Left lung (tissue), 10 donors: ENCODE measurements around the gene SCAMP5. TPM values are rescaled to one million over a fixed set of nuclear protein-coding genes. Genes with fewer than 3 reads are reported as not detected.

Experiments used
- ATAC-seq: fragments of 200-7000 bp; cut with Tn5 transposase; one replicate; pipeline ENCODE4 v1.9.1; 2020; ENCODE audit warnings: moderate library complexity
- DNase-seq, 4 donors: peaks; one replicate each; pipeline ENCODE4 v3.0.0-alpha.2; 2013 to 2020
- H3K27ac ChIP-seq, 2 donors: fragments of 200-600 bp; sonication (generic) in 1 of 2; one replicate each; pipeline versions ENCODE4 v1.5.0 to v1.8.0; 2020 to 2021
- H3K27me3 ChIP-seq, 2 donors: fragments of 200-600 bp; sonication (generic) in 1 of 2; one replicate each; pipeline versions ENCODE4 v1.5.0 to v1.8.0; 2020 to 2021
- H3K36me3 ChIP-seq, 2 donors: fragments of 200-600 bp; sonication (generic) in 1 of 2; one replicate each; pipeline versions ENCODE4 v1.5.0 to v1.8.0; 2020 to 2021
- H3K4me1 ChIP-seq, 2 donors: fragments of 200-600 bp; one replicate each; pipeline ENCODE4 v1.8.0; 2021
- H3K4me3 ChIP-seq, 2 donors: fragments of 200-600 bp; sonication (generic) in 1 of 2; one replicate each; pipeline versions ENCODE4 v1.5.0 to v1.8.0; 2020 to 2021; ENCODE audit warnings: mild to moderate bottlenecking in 1 of 2
- H3K9me3 ChIP-seq, 2 donors: fragments of 200-600 bp; sonication (generic) in 1 of 2; one replicate each; pipeline versions ENCODE4 v1.5.0 to v1.8.0; 2020 to 2021
- intact Hi-C, 2 donors: fragments of 100-400 bp; cut with DNase I; formaldehyde crosslinking; loops; one replicate each; pipeline versions ENCODE4 v1.11.2 to v1.14.2; 2022
- polyA plus RNA-seq, 6 donors: library from polyadenylated mRNA; unstranded; fragments of 120-200 nt; gene quantifications; one replicate each; pipeline ENCODE4 v1.2.1, GENCODE V29; 2013; ENCODE audit not compliant: insufficient read length in 6 of 6
- total RNA-seq, 2 donors: library from RNA; stranded (reverse); fragmentation: NEBNext Ultra II Directional; extraction: Animal tissue kit (Norgen Biotek cat#: 25700); gene quantifications; one replicate each; pipeline ENCODE4 v1.2.1, GENCODE V29; 2021
- TF ChIP-seq, protein P1 (sequence below), 2 donors: fragments of 200-600 bp; sonication (generic) in 1 of 2; IDR thresholded peaks; one replicate each; pipeline versions ENCODE4 v1.5.0 to v1.8.0; 2021; ENCODE audit warnings: antibody characterized with exemption in 2 of 2
- donor health status: DM: no; HTN: yes; CAD: no.
- donor health status: DM: no; HTN: no; CAD: no.

SCAMP5 gene
- total and polyA plus RNA-seq, 8 donors, result 1.9 to 31.3 (median 13.8) TPM

DNA sequence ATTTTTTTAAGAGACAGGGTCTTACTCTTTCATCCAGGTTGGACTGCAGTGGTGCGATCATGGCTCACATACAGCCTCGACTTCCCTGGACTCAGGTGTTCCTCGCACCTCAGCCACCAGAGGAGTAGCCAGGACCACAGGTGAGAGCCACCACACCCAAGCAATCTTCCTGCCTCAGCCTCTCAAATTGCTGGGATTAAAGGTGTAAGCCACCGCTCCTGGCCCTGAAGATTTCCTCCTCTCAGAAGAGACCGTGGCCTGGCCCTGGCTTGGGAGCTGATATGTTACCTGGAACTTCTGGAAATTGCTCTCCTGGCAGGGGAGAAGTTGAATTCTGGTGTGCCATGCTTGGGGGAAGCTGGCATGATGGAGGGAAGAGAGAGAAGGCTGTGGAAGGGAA is 64.2 kb downstream of the SCAMP5 start:
- intact Hi-C loops, result no loop called here
- ATAC-seq (no peak), DNase-seq (no peak)
- TF ChIP-seq, protein P1, sequence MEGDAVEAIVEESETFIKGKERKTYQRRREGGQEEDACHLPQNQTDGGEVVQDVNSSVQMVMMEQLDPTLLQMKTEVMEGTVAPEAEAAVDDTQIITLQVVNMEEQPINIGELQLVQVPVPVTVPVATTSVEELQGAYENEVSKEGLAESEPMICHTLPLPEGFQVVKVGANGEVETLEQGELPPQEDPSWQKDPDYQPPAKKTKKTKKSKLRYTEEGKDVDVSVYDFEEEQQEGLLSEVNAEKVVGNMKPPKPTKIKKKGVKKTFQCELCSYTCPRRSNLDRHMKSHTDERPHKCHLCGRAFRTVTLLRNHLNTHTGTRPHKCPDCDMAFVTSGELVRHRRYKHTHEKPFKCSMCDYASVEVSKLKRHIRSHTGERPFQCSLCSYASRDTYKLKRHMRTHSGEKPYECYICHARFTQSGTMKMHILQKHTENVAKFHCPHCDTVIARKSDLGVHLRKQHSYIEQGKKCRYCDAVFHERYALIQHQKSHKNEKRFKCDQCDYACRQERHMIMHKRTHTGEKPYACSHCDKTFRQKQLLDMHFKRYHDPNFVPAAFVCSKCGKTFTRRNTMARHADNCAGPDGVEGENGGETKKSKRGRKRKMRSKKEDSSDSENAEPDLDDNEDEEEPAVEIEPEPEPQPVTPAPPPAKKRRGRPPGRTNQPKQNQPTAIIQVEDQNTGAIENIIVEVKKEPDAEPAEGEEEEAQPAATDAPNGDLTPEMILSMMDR (IDR thresholded peaks at IDR 0.05), result no peak
- no peaks in the 10 kb centered on the region for H3K9me3 ChIP-seq
- H3K4me1 ChIP-seq, result peaks cover 0 to 31% of the 10 kb centered on the region in 2 donors
- no peaks in the 10 kb centered on the region for H3K36me3 ChIP-seq
- H3K27ac ChIP-seq, result no peak overlapping the region
- no peak overlapping the region for H3K4me3 ChIP-seq
- H3K27me3 ChIP-seq, result no peaks in the 10 kb centered on the region

DNA sequence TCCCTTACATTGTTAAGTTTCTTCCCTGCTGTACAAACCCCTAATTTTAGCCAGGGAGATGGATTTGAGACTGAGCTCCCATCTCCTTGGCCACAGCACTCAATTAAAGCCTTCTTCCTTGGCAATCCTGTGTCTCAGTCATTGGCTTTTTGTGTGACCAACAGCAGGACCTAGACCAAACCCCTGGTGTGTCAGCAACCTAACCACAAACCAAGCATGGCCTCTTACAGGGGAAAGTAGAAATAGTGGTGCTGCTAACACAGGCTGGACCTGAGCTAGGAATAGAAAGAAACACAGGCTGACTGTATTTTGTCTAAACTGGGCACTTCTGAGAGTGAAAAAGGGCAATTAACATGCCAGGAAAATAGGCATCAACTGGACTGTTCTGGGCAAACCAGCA is 65.9 kb downstream of the SCAMP5 start:
- Histone ChIP-seq H3K27me3 (no peaks in the 10 kb centered on the region), H3K36me3 (no peaks in the 10 kb centered on the region), H3K27ac (no peak overlapping the region), H3K4me1 (peaks cover 0 to 39% of the 10 kb centered on the region in 2 donors), H3K9me3 (no peaks in the 10 kb centered on the region), H3K4me3 (no peak overlapping the region)
- no peak for ATAC-seq
- intact Hi-C loops, result no loop called here
- DNase-seq, result no peak
- TF ChIP-seq, protein P1 (IDR thresholded peaks at IDR 0.05), result no peak

DNA sequence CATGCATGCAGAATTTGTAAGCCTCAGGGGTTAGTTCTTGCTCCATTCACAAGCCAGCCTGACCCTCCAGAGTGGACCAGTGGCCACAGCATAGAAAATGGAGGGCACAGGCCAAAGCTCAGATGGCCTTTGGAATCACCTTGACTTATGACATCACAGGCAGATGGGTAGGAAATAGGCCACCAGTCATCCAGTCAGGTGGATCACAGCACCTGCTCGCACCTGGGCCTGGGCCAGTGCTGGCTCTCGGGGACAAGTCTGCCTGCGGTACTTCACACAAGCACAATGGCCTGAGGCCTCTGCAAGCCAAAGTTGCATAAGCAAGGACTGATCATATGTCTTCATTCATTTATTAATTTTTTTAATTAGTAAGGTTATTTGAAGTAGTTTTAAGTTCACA is 67.3 kb downstream of the SCAMP5 start:
- Histone ChIP-seq H3K36me3 (no peaks in the 10 kb centered on the region), H3K27me3 (no peaks in the 10 kb centered on the region), H3K4me3 (no peak overlapping the region), H3K4me1 (peaks cover 0 to 52% of the 10 kb centered on the region in 2 donors), H3K27ac (no peak overlapping the region), H3K9me3 (peaks cover 0 to 3% of the 10 kb centered on the region in 2 donors)
- no peak for ATAC-seq
- intact Hi-C loops, result no loop called here
- no peak for DNase-seq
- TF ChIP-seq, protein P1 (IDR thresholded peaks at IDR 0.05), result no peak

DNA sequence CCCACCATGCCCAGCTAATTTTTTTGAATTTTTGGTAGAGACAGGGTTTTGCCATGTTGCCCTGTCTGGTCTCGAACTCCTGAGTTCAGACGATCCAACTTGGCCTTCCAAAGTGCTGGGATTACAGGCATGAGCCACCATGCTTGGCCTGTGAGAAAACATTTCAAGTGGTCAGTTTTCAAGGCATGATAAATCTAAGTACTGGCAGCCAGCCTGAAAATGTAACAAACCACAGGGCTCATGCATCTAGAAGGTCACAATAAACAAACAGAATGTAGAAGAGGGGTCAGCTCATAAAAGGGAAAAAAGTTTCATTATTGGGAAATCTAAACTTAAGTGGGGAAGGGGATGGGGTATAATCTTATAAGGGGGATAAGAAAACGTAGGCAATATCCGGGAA is 68.0 kb downstream of the SCAMP5 start:
- H3K4me3 ChIP-seq, result no peak overlapping the region
- intact Hi-C loops, result no loop called here
- peaks cover 0 to 3% of the 10 kb centered on the region in 2 donors for H3K9me3 ChIP-seq
- H3K27me3 ChIP-seq, result no peaks in the 10 kb centered on the region
- TF ChIP-seq, protein P1 (IDR thresholded peaks at IDR 0.05), result no peak
- H3K4me1 ChIP-seq, result peaks cover 0 to 50% of the 10 kb centered on the region in 2 donors
- ATAC-seq (no peak), DNase-seq (no peak)
- no peaks in the 10 kb centered on the region for H3K36me3 ChIP-seq
- no peak overlapping the region for H3K27ac ChIP-seq

DNA sequence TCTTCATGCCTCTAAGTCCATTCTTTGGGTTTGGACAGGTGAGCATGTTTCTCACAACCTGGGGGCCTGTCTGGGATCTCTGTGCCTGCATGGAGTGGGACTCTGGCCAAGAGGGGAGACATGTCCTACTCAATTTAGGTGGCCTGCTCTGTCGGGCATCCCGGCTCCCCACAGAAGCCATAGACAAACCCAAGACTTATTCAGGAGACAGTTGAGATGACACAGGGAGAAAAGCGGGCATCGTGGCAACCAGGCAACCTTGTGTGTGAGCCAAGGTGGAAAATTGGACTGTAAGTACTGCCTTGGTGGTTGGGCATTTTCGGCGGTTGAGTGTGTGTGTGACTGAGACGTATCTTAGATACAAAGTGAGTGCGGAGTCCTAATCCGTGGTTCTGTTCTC is 68.5 kb downstream of the SCAMP5 start:
- TF ChIP-seq, protein P1 (IDR thresholded peaks at IDR 0.05), result no peak
- Histone ChIP-seq H3K9me3 (peaks cover 0 to 3% of the 10 kb centered on the region in 2 donors), H3K4me1 (peaks cover 0 to 54% of the 10 kb centered on the region in 2 donors), H3K4me3 (no peak overlapping the region), H3K27me3 (no peaks in the 10 kb centered on the region), H3K36me3 (no peaks in the 10 kb centered on the region), H3K27ac (no peak overlapping the region)
- DNase-seq, result no peak
- intact Hi-C loops, result no loop called here
- ATAC-seq, result no peak
